ENCODE results near the gene RAP2A.

GRCh38 chr13:97499181-97499580 is 65.2 kb downstream of the RAP2A start:
- TF ChIP-seq CTCF (IDR thresholded peaks at IDR 0.05) (no peak), POLR2A (IDR thresholded peaks at IDR 0.05) (no peak)

Measured in prostate gland (tissue), 2 donors.